HG03103 (cell line): ENCODE results near the gene LTV1.

ENCODE experiments used
- ATAC-seq: cut with Tn5 transposase; IDR thresholded peaks from one replicate; pipeline ENCODE4 v1.9.1; 2021; ENCODE audit warnings: low read depth; ENCODE audit not compliant: unreplicated experiment

LTV1 gene

DNA sequence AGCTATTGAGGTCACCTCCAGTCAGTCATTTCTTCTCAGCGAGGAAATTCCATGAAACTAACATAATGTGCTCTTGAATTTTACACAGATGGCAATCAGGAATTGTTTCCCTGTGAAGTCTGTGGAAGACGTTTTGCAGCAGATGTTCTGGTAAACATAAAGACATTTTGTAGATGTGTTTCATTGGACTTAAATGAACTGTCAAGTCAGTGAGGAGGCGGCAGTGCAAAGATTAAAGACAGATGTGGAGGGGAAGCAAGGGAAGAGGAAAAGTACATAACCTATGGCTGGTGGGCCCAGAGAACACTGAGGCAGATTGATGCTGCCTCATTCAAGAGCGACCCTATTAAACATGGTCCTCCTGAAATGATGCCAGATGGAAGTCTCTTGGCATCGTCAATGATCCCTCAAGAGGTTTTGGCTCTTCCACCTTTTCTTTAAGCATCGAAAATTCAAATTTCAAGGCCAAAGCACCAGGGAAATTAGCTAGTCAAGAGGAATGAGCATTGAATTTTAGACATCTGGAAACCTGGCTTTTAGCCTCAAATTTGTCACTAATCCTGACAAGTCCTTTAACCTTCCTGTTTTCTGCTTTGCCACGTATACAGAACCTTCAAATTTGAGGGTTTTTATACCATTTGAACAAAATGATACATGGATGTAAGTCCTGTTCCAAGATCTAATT is 41.2 kb downstream of the LTV1 start:
- ATAC-seq: no peak

DNA sequence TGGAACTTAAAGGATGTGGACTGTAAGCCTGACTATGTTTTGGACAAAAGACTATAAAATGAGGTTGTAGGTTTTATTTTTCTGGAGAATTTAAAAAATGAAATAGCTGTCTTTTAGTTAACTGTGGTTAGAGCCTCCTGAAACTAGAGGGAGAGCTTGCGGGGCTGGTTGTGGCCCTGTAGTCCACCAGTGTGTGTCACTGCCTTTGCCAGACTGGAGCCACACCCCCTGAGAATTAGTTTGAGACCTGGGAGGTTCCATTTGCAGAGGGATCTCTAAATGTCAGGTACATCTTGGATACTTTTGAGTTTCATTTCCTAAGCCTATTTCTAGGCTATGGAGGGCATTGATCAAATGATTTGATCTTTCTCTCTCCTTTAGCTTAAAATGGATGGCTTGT is 42.0 kb downstream of the LTV1 start:
- no peak for ATAC-seq

- ATAC-seq: no peak
Observed at GRCh38 chr6:143894655-143895054, 51.5 kb downstream of the LTV1 start.

DNA sequence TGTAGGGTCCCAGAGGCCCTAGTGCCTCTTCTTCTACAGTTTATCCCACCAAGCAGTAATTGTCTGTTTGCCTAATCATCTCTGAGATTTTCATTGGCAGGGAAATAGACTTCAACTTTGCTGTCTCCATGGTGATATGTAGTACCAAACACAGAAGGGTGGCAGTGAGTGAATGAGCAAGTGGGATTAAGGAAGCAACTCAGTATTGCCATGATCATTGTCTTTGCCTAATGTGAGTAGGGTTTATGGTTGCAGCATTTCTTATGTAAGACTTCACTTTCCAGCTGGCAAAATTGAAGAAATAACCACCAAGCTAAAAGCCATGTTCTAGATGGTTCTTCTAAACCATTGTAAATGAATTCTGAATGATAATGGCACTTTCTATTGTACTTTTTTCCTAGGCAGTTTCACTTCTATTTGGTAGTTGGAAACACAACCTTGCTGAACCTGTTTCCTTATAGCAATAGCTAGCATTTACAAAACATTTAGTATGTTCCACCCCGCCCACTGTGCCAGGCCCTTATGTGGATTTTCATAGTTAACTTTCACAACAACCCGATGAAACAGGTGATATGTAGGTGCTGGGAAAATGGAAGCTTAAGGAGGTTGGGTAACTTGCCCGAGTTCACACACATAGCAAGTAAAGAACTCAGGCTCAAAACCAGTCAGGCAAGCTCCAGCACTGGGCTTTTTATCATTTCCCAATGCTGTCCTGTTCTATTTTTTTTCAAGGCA is 53.2 kb downstream of the LTV1 start:
- ATAC-seq: no peak

DNA sequence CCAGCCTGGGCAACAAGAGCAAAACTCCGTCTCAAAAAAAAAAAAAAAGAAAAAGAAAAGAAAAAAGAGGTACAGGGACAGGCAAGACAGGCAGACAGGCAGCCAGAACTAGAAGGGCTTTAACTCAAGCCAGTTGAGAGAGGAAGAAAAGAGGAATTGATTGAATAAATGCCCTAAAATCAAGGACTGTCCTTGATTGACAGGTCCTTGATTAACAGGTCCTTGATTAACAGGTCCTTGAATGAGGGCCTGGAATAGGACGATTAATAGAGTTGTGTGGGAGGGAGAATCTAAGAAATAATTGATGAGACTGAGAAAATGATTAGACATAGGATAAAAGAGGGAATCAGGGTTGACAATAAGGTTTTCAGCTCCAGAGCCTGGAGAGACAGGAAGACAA is 57.2 kb downstream of the LTV1 start:
- no peak for ATAC-seq

DNA sequence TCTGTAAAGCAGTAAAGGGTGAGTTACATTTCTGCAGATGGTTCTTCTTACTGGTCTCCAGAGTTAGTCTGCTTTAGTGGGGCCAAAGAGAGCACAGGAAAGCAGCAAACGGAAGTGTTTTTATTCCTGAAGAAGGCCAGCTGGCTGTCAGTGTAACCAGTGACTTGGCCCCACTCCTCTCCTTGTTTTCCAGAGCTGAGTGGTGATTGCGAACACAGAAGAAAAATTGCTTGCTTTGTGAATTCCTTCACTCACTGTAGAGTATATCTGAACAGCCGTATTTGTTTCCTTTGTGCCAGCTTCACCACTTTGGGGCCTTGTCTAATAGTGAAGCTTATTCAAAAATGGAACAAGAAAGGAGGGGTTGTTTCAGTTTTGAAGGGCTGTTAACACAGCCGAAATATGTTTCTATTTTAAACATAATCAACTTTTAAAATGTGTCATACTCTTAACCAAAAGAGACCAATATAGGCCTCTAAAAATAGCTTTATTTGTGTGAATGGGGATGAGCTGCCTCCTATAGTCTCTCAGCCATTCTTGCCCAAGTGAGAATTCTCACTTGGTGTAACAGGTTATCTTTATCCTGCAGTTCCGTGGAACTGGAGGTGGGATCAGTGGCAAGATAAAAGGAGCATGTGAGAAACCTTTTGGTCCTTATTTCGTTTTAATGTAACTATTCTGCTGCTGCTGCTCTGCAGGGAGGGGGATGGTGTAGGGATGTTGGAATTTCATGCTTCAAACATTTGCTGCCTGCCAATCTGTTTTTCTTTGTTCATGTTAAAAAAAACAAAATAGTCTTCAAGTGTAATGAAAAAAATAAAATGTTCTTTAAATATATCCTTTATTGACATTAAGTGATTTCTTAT is 59.0 kb downstream of the LTV1 start:
- ATAC-seq: peak; percentile 96

DNA sequence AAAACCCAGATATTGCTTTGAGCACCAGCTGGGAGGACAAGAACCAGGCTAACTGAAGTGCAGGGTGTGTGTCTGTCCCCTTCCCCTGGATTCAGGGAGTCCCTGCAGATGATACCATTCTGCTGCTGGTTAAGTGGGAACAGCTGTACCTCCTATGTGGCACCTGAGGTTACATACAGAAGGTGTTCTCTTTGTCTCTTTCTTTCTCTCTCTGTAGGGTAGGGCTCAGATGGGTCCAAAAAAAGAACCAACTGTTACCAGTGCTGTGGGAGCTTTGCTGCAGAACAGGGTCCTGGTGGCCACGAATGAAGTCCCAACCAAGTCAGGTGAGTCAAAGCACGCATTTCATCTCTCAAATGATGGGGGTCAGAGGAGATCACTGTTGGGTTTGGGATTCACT is 59.7 kb downstream of the LTV1 start:
- no peak for ATAC-seq

DNA sequence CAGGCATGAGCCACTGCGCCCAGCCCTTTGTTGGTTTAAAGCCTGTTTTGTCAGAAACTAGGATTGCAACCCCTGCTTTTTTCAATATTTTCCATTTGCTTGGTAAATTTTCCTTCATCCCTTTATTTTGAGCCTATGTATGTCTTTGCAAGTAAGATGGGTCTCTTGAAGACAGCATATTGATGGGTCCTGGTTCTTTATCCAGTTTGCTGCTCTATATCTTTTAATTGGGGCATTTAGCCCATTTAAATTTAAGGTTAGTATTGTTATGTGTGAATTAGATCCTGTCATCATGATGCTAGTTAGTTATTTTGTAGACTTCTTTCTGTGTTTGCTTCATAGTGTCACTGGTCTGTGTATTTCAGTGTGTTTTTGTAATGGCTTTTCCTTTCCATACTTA is 67.9 kb downstream of the LTV1 start:
- ATAC-seq: no peak

GRCh38 chr6:143912671-143913070 is 69.5 kb downstream of the LTV1 start:
- no peak for ATAC-seq
